Measurements from ENCODE around the gene FGFR3.

The FGFR3 gene

DNA sequence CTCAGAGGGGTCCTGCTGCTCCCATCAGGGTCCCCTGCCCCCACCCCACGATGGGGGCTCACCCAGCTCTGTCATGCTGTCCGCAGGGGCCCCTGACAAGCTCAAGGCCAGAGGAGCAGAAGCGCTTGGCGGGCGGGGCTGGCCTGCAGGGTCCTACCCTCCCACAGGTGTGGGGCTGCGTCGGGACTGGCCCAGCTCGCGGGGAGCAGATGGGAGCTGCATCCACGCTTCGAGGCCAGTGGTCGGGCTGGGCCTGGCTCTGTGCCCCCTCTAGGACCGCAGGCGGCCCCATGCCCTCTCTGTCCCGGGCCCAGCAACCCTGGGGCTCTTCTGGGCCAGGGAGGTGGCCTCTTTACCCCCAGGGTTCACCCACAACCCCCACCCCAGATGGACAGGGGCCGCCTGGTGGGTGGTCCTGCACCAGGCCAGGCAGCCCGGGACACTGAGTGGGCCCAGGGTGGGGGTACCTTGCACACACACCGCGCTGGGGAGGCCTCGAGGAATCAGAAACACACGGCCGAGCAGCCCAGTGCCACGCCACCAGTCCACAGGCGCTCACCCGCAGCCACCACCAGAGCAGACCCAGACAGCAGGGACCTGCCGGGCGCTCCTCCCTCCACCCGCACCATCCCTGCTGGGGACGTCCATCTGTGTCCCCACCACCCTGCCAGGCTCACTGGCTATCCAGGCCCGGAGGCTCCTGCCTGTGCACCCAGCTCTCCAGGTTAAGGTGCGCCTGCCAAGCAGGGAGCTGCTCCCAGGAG, 41.8 kb upstream of the FGFR3 start:
- DNase-seq (ENCODE audit: low spot score), result no peak
- TF ChIP-seq, protein P1, sequence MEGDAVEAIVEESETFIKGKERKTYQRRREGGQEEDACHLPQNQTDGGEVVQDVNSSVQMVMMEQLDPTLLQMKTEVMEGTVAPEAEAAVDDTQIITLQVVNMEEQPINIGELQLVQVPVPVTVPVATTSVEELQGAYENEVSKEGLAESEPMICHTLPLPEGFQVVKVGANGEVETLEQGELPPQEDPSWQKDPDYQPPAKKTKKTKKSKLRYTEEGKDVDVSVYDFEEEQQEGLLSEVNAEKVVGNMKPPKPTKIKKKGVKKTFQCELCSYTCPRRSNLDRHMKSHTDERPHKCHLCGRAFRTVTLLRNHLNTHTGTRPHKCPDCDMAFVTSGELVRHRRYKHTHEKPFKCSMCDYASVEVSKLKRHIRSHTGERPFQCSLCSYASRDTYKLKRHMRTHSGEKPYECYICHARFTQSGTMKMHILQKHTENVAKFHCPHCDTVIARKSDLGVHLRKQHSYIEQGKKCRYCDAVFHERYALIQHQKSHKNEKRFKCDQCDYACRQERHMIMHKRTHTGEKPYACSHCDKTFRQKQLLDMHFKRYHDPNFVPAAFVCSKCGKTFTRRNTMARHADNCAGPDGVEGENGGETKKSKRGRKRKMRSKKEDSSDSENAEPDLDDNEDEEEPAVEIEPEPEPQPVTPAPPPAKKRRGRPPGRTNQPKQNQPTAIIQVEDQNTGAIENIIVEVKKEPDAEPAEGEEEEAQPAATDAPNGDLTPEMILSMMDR (IDR thresholded peaks at IDR 0.05; ENCODE audit: extremely low read depth, missing control alignments), result no peak

DNA sequence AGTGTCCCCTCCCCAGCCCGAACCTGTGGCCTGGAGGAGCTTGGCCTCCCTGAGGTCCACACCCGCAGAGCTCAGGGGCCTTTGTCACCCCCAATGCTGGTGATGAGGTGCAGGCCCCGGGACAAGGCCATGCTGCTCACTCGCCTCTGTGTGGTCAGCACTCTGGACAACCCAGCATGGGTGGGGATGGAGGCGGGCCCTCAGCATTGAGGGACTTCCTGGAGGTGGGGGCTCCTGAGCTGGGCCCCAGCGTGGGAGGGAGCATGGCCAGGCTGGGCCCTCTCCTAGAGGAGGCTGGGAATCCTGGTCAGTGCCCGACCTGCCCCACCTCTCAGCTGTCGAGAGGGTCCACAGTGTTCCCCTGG, 41.2 kb upstream of the FGFR3 start:
- no peak for DNase-seq (ENCODE audit: low spot score)
- TF ChIP-seq, protein P1 (IDR thresholded peaks at IDR 0.05; ENCODE audit: extremely low read depth, missing control alignments), result no peak

DNA sequence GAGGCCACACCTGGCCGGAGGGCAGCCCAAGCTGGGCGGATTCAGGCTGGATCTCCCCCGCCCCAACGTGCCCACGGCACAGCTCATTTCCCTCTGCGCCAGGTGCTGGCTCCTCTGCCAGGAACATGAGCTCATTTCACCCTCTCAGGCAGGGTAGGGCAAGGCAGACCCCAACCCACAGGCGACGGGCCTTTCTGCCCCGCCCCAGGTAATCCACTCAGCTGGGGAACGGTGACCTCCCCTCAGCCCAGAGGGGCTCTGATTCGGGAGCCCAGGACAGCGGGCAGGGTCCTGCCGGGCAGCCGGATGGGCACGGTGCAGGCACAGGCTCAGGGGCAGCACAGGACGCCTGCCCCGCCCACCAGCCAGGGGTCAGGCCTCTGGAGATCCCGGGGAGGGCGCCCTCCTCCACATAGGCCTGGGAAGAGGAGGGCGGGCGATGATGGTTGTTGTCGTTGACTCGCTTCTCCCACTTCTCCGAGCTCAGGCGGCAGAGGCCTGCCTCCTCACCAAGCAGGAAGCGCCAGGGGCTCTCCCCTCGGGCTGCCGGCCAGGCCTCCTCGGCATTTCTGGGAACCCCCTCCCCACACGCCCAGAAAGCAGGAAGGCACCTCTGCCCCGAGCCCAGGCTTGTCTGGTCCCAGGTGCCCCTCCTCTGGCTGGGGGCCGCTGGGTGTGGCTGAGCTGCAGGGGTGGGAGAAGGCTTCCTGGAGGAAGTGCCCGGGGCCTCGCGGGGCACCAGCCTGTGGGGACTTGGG, 40.6 kb upstream of the FGFR3 start:
- DNase-seq (ENCODE audit: low spot score), result peak; percentile 37

DNA sequence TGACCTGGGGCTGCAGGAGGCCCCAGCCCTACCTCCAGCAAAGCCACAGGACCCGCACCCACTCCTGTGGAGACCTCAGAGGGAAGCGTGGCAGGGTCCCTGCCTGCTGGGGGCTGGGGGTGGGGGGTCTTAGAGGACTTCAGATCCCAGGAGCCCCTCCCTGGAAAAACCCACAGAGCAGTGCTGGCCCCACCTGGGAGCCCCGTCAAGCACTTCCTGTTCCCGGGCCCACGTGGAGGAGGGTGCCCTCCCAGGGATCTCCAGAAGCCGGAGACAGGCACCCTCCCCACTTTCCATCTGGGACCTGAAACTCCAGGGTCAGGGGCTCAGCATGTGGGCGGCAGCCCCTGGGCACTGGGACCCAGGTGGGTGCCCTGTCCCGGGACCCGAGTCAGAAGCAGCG, 39.8 kb upstream of the FGFR3 start:
- TF ChIP-seq, protein P1 (IDR thresholded peaks at IDR 0.05; ENCODE audit: extremely low read depth, missing control alignments), result no peak
- DNase-seq (ENCODE audit: low spot score), result no peak

More for the DNA sequence above, 40.6 kb upstream of the FGFR3 start:
- TF ChIP-seq, protein P1 (IDR thresholded peaks at IDR 0.05; ENCODE audit: extremely low read depth, missing control alignments), result no peak

DNA sequence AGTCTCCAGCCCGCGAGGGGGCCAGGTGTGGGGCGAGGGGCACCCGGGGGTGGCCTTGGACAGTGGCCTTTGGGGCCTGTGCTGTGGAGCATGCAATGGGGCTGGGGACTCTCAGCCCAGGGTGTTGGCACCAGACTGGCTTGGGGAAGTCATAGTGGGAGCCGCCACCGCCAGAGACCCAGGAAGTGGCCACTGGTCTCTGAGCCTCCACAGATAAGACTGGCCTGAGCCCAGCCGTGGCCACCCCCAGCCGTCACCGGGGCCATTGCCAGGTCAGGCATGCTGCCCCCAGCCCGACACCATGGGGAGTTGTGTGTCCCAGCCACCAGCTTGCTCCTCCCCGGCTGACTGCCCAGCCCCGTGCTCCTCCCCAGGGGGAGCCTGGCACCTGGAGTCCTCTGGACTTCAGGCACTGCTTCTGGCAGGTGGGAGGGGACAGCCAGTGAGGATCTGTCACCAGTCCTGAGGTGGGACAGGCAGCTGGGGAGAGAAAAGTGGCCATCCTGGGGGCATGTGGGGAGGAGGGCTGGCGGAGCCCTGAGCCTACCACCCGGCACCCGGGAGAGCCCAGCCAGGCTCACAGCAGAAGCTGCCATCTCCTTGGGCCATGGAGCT, 39.3 kb upstream of the FGFR3 start:
- DNase-seq (ENCODE audit: low spot score), result no peak
- TF ChIP-seq, protein P1 (IDR thresholded peaks at IDR 0.05; ENCODE audit: extremely low read depth, missing control alignments), result no peak

DNA sequence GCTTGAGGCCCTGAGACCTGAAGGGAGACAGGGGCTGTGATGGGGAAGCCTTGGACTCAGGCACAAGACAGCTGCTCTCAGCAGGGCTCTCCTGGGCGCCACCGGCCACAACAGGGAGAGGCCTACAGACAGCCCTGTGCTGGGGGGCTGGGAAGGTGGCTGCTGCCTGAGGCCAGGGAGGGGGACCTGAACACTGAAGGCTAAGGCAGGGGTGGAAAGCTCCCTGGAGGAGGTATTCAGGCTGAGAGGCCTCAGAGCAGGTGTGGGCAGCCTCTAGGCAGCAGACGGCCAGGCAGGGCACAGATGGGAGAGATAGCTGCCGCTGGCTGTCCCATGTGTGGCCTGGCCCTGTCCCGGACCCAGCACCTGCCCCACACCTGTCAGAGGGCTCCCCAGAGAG, 38.8 kb upstream of the FGFR3 start:
- TF ChIP-seq, protein P1 (IDR thresholded peaks at IDR 0.05; ENCODE audit: extremely low read depth, missing control alignments), result no peak
- no peak for DNase-seq (ENCODE audit: low spot score)

DNA sequence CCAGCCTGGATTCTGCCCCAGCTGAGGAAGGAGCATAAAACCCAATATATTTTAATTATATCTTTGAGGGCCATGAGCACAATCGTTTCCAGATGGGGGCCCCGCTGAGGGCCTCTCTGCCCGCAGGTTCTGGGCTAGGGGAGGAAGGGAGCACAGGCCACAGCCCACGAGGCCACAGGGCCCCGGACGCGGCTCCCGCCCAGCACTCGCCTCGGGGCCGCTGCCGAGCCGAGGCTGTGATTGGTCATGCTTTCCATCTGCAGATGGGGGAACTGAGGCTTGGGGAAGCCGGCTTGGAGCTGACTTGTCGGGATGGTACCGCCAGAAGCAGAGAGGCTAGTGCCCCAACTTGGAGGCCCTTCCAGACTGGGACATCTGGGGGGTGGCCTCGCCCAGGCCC, 37.8 kb upstream of the FGFR3 start:
- TF ChIP-seq, protein P1 (IDR thresholded peaks at IDR 0.05; ENCODE audit: extremely low read depth, missing control alignments), result no peak
- no peak for DNase-seq (ENCODE audit: low spot score)
